ENCODE data around the gene KCNQ1.

GRCh38 chr11:2862395-2863275 is 417.8 kb downstream of the KCNQ1 start:
- TF ChIP-seq, protein P1, sequence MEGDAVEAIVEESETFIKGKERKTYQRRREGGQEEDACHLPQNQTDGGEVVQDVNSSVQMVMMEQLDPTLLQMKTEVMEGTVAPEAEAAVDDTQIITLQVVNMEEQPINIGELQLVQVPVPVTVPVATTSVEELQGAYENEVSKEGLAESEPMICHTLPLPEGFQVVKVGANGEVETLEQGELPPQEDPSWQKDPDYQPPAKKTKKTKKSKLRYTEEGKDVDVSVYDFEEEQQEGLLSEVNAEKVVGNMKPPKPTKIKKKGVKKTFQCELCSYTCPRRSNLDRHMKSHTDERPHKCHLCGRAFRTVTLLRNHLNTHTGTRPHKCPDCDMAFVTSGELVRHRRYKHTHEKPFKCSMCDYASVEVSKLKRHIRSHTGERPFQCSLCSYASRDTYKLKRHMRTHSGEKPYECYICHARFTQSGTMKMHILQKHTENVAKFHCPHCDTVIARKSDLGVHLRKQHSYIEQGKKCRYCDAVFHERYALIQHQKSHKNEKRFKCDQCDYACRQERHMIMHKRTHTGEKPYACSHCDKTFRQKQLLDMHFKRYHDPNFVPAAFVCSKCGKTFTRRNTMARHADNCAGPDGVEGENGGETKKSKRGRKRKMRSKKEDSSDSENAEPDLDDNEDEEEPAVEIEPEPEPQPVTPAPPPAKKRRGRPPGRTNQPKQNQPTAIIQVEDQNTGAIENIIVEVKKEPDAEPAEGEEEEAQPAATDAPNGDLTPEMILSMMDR (IDR thresholded peaks at IDR 0.05; ENCODE audit: extremely low read depth in 1 of 2, insufficient read depth in 1 of 2, low read depth in 1 of 2, low read length in 2 of 2): no peak
- TF ChIP-seq JUN (IDR thresholded peaks at IDR 0.05; ENCODE audit: borderline replicate concordance, insufficient read depth, insufficient read length, low read depth): no peak
- TF ChIP-seq EZH2 (IDR thresholded peaks at IDR 0.05; ENCODE audit: borderline replicate concordance, low read depth, low read length, severe bottlenecking): peak; percentile 77
- no peak for TF ChIP-seq POLR2A (IDR thresholded peaks at IDR 0.05; ENCODE audit: low read depth, low read length)
- TF ChIP-seq, protein P2, sequence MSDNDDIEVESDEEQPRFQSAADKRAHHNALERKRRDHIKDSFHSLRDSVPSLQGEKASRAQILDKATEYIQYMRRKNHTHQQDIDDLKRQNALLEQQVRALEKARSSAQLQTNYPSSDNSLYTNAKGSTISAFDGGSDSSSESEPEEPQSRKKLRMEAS (IDR thresholded peaks at IDR 0.05; ENCODE audit: insufficient read depth, insufficient read length): no peak
- no peak for TF ChIP-seq POLR2AphosphoS5 (IDR thresholded peaks at IDR 0.05; ENCODE audit: insufficient read depth, low read depth, low read length)
- no peak for TF ChIP-seq FOS (IDR thresholded peaks at IDR 0.05; ENCODE audit: borderline replicate concordance, insufficient read depth, low read length)
- no peak for TF ChIP-seq MYC (IDR thresholded peaks at IDR 0.05; ENCODE audit: low read depth, low read length)
- no peak for TF ChIP-seq GATA2 (IDR thresholded peaks at IDR 0.05; ENCODE audit: insufficient read depth, insufficient read length, low read depth, low read length)
